ENCODE results near the gene SSRP1. TPM values are rescaled to one million over a fixed set of nuclear protein-coding genes. Genes with fewer than 3 reads are reported as not detected.
A peak's percentile ranks its signal among the peaks of the same experiment; 100 is the strongest.

The SSRP1 gene
- polyA plus RNA-seq, 1 donor (not counting 4 experiments of a cell fraction or from before 2014, with no cell fraction given): 115 TPM

DNA sequence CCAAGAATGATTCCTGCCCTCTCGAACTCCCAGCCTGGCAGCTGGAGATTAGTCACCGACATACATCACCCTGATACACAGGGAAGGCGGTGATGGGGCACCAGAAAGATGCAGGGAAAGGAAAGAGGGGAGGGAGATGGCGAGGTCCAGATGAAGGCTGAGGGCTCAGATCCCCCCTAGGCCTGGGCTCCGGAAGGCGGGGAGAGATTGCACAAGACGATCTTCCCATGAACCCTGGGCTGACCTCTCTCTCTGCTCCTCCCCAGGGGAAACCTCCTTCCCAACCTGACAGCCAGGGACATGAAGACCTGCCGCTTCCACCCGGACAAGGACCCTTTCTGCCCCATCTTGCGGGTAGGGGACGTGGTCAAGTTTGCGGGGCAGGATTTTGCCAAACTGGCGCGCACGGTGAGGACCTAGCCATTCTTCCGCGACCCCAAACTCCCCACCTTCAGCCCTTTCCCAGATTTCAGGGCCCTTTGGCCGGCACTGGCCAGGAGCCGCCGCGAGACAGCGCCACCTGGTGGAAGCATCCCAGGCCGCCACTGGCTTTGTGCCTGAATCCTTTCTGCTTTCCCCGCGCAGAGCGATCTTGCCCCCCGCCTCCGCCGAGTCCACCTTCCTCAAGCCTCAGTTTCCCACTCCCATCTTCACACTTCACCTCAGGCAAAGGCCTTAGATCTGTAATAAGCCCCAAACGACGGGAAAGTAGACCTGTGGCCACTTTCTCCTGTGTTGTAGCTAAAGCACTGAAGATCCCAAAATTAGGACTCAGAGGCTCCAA lies 14.0 kb upstream of the SSRP1 start:
- Histone ChIP-seq H2AFZ (ENCODE audit: control insufficient read depth, low read length) (no peak overlapping the region), H3K4me1 (ENCODE audit: control insufficient read depth, extremely low read depth, insufficient read depth, low read length) (no peaks in the 10 kb centered on the region), H3K27me3 (ENCODE audit: control insufficient read depth, extremely low read depth, insufficient read depth, low read length) (no peaks in the 10 kb centered on the region), H3K27ac (ENCODE audit: control insufficient read depth, insufficient read depth, low read length) (no peak overlapping the region), H3K36me3 (ENCODE audit: control insufficient read depth in 2 of 2, extremely low read depth in 1 of 2, insufficient read depth in 2 of 2, low read length in 2 of 2) (no peaks in the 10 kb centered on the region), H3K9me3 (ENCODE audit: control insufficient read depth, low read depth, low read length) (no peaks in the 10 kb centered on the region), H4K20me1 (ENCODE audit: control insufficient read depth, extremely low read depth, insufficient read depth, low read length) (no peaks in the 10 kb centered on the region), H3K79me2 (ENCODE audit: control insufficient read depth, insufficient read depth, low read length) (no peaks in the 10 kb centered on the region), H3K9me1 (ENCODE audit: control insufficient read depth, extremely low read depth, insufficient read depth, low read length) (no peaks in the 10 kb centered on the region), H3K9ac (ENCODE audit: control insufficient read depth, extremely low read depth, insufficient read depth, low read length) (no peak overlapping the region), H3K4me2 (ENCODE audit: control insufficient read depth, extremely low read depth, insufficient read depth, low read depth, low read length) (no peak overlapping the region), H3K4me3 (ENCODE audit: control insufficient read depth in 2 of 3, extremely low read depth in 1 of 3, insufficient read depth in 2 of 3, low read depth in 1 of 3, low read length in 3 of 3) (no peak overlapping the region)
- TF ChIP-seq EZH2 (IDR thresholded peaks at IDR 0.05; ENCODE audit: low read length): no peak
- TF ChIP-seq, protein P1, sequence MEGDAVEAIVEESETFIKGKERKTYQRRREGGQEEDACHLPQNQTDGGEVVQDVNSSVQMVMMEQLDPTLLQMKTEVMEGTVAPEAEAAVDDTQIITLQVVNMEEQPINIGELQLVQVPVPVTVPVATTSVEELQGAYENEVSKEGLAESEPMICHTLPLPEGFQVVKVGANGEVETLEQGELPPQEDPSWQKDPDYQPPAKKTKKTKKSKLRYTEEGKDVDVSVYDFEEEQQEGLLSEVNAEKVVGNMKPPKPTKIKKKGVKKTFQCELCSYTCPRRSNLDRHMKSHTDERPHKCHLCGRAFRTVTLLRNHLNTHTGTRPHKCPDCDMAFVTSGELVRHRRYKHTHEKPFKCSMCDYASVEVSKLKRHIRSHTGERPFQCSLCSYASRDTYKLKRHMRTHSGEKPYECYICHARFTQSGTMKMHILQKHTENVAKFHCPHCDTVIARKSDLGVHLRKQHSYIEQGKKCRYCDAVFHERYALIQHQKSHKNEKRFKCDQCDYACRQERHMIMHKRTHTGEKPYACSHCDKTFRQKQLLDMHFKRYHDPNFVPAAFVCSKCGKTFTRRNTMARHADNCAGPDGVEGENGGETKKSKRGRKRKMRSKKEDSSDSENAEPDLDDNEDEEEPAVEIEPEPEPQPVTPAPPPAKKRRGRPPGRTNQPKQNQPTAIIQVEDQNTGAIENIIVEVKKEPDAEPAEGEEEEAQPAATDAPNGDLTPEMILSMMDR (optimal IDR thresholded peaks at IDR 0.05 in 1 of 3, IDR thresholded peaks at IDR 0.05 in 1 of 3, conservative IDR thresholded peaks at IDR 0.05 in 1 of 3; ENCODE audit: extremely low read depth in 1 of 3, insufficient read depth in 2 of 3, low read length in 3 of 3): peak; percentile 63 to 81 (median 80)
- FAIRE-seq (no peak), DNase-seq (ENCODE audit: low read depth, low spot score) (no peak)
- dilution Hi-C loops (cut with MboI; ENCODE audit: extremely low pct_ligation_motif_present, low sequenced_read_pairs): no loop called here

DNA sequence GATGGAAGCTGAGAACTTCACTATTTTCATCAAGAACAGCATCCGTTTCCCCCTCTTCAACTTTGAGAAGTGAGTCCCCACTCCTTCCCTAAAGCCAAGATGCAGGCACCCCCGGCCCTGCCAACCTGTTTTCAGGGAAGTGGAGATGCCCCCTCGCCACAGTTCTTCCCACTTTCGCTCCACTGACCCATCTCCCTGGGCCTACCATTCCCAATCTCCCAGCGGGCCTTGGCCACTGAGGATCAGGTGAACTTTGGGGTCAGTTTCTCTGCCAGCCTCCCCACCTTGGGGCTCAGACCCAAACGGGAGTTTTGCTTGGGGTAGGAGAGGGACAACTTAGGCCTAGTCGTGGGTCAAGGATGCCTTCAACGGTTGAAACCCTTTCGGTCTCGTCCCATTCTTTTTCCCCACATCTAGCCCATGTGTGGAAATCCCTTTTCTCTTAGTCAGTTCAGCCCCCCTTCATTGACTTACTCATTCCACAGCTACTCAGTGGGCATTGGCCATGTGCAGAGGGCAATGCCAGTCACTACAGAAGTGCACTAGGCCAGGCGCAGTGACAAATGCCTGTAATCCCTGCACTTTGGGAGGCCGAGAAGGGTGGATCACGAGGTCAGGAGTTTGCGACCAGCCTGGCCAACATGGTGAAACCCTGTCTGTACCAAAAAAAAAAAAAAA lies 13.1 kb upstream of the SSRP1 start:
- Histone ChIP-seq H3K9ac (ENCODE audit: control insufficient read depth, extremely low read depth, insufficient read depth, low read length) (no peak overlapping the region), H4K20me1 (ENCODE audit: control insufficient read depth, extremely low read depth, insufficient read depth, low read length) (no peaks in the 10 kb centered on the region), H3K9me1 (ENCODE audit: control insufficient read depth, extremely low read depth, insufficient read depth, low read length) (no peaks in the 10 kb centered on the region), H3K27ac (ENCODE audit: control insufficient read depth, insufficient read depth, low read length) (no peak overlapping the region), H3K4me1 (ENCODE audit: control insufficient read depth, extremely low read depth, insufficient read depth, low read length) (no peaks in the 10 kb centered on the region), H2AFZ (ENCODE audit: control insufficient read depth, low read length) (no peak overlapping the region), H3K27me3 (ENCODE audit: control insufficient read depth, extremely low read depth, insufficient read depth, low read length) (no peaks in the 10 kb centered on the region), H3K36me3 (ENCODE audit: control insufficient read depth in 2 of 2, extremely low read depth in 1 of 2, insufficient read depth in 2 of 2, low read length in 2 of 2) (no peaks in the 10 kb centered on the region), H3K4me2 (ENCODE audit: control insufficient read depth, extremely low read depth, insufficient read depth, low read depth, low read length) (no peak overlapping the region), H3K9me3 (ENCODE audit: control insufficient read depth, low read depth, low read length) (no peaks in the 10 kb centered on the region), H3K79me2 (ENCODE audit: control insufficient read depth, insufficient read depth, low read length) (no peaks in the 10 kb centered on the region), H3K4me3 (ENCODE audit: control insufficient read depth in 2 of 3, extremely low read depth in 1 of 3, insufficient read depth in 2 of 3, low read depth in 1 of 3, low read length in 3 of 3) (no peak overlapping the region)
- DNase-seq (ENCODE audit: low read depth, low spot score) (no peak), FAIRE-seq (no peak)
- dilution Hi-C loops (cut with MboI; ENCODE audit: extremely low pct_ligation_motif_present, low sequenced_read_pairs): no loop called here
- TF ChIP-seq EZH2 (IDR thresholded peaks at IDR 0.05; ENCODE audit: low read length): no peak
- TF ChIP-seq, protein P1 (optimal IDR thresholded peaks at IDR 0.05 in 1 of 3, IDR thresholded peaks at IDR 0.05 in 1 of 3, conservative IDR thresholded peaks at IDR 0.05 in 1 of 3; ENCODE audit: extremely low read depth in 1 of 3, insufficient read depth in 2 of 3, low read length in 3 of 3): no peak

Measured in keratinocyte (primary cell).